Endothelial cell of umbilical vein (primary cell): ENCODE measurements around the gene PLEKHG3. TPM values are rescaled to one million over a fixed set of nuclear protein-coding genes. Genes with fewer than 3 reads are reported as not detected.

Experiments used
- BruUV-seq: library from RNA; stranded (reverse); fragments of 400-500 nt; replicated peaks from 2 replicates; lab custom pipeline; 2021; lab: Mats Ljungman, UMichigan
- CTCF ChIA-PET: fragments of 300-600, 350-600 bp; sonication (Branson Sonifier 250); formaldehyde crosslinking; loops from one replicate; lab custom pipeline; 2021; ENCODE audit warnings: antibody characterized with exemption, inconsistent platforms; lab: Charles Lee
- POLR2A ChIA-PET: fragments of 300-600, 350-600 bp; sonication (Branson Sonifier 250); formaldehyde crosslinking; loops from one replicate; lab custom pipeline; 2021; ENCODE audit warnings: antibody characterized with exemption, inconsistent platforms; lab: Charles Lee
- DNase-seq: peaks from one replicate; pipeline ENCODE4 v3.0.0-alpha.2; 2011; ENCODE audit warnings: low read depth, low spot score
- FAIRE-seq: peaks from 2 replicates; lab custom pipeline; 2011; peaks lifted over from hg19 to GRCh38; lab: Jason Lieb, UNC
- H2AFZ ChIP-seq: 2 replicates; pipeline ENCODE4 v1.6.0; 2012; ENCODE audit warnings: low read depth, low read length, control low read depth, inconsistent platforms
- H3K27ac ChIP-seq: 2 replicates; pipeline ENCODE4 v1.5.1; 2011; ENCODE audit warnings: low read depth, mild to moderate bottlenecking, control low read depth, low read length, moderate library complexity; ENCODE audit not compliant: insufficient read depth
- H3K27me3 ChIP-seq, 2 experiments: 2 replicates each; pipeline versions ENCODE4 v1.6.0 to v1.6.1; 2011; ENCODE audit warnings: low read length in 2 of 2, mixed read lengths in 1 of 2; ENCODE audit not compliant: control insufficient read depth in 2 of 2, insufficient read depth in 2 of 2
- H3K36me3 ChIP-seq, 2 experiments: 2 replicates in 1 of 2; 3 replicates in 1 of 2; pipeline ENCODE4 v1.5.1; 2011; ENCODE audit warnings: low read length in 2 of 2, mild to moderate bottlenecking in 1 of 2, moderate library complexity in 1 of 2; ENCODE audit not compliant: control insufficient read depth in 2 of 2, insufficient read depth in 2 of 2; ENCODE audit errors: extremely low read depth in 1 of 2
- H3K4me1 ChIP-seq: 3 replicates; pipeline ENCODE4 v1.5.1; 2011; ENCODE audit warnings: mild to moderate bottlenecking, low read length; ENCODE audit not compliant: control insufficient read depth, insufficient read depth; ENCODE audit errors: extremely low read depth
- H3K4me2 ChIP-seq: 2 replicates; pipeline ENCODE4 v1.6.1; 2011; ENCODE audit warnings: low read length, control low read depth, mixed read lengths; ENCODE audit not compliant: insufficient read depth
- H3K4me3 ChIP-seq, 3 experiments: fragments of 200-600 bp in 1 of 3; sonication (generic), shearing (Covaris generic) in 1 of 3; replicated peaks in 1 of 3; 2 replicates each; pipeline ENCODE4 v1.5.1; 2011 to 2016; ENCODE audit warnings: control low read depth in 3 of 3, low read length in 3 of 3, mild to moderate bottlenecking in 2 of 3, inconsistent platforms in 1 of 3, low read depth in 1 of 3, moderate library complexity in 1 of 3; ENCODE audit not compliant: insufficient read depth in 1 of 3
- H3K79me2 ChIP-seq: 2 replicates; pipeline ENCODE4 v1.6.0; 2012; ENCODE audit warnings: low read length, inconsistent platforms; ENCODE audit not compliant: control insufficient read depth, insufficient read depth
- H3K9ac ChIP-seq: replicated peaks from 2 replicates; pipeline ENCODE3; 2011; ENCODE audit warnings: low read length, control low read depth; ENCODE audit not compliant: insufficient read depth; ENCODE audit errors: extremely low read depth
- H3K9me1 ChIP-seq: replicated peaks from 3 replicates; pipeline ENCODE4 v1.6.0; 2011; ENCODE audit warnings: mild to moderate bottlenecking, low read length; ENCODE audit not compliant: control insufficient read depth, insufficient read depth; ENCODE audit errors: extremely low read depth
- H3K9me3 ChIP-seq: replicated peaks from 2 replicates; pipeline ENCODE4 v1.5.1; 2012; ENCODE audit warnings: low read length, inconsistent platforms; ENCODE audit not compliant: control insufficient read depth, insufficient read depth
- H4K20me1 ChIP-seq: replicated peaks from 2 replicates; pipeline ENCODE3; 2011; ENCODE audit warnings: mild to moderate bottlenecking, low read length; ENCODE audit not compliant: control insufficient read depth, insufficient read depth; ENCODE audit errors: extremely low read depth
- CTCF ChIP-seq, 2 donors: IDR thresholded peaks; 1 replicate in 1 of 2; 2 replicates in 1 of 2; pipeline ENCODE4 v1.5.1; 2011; ENCODE audit warnings: low read length in 2 of 2, mild to moderate bottlenecking in 2 of 2, moderate library complexity in 2 of 2, control low read depth in 1 of 2, inconsistent platforms in 1 of 2, low read depth in 1 of 2; ENCODE audit not compliant: insufficient read depth in 1 of 2; ENCODE audit errors: extremely low read depth in 1 of 2
- EZH2 ChIP-seq: IDR thresholded peaks from 2 replicates; pipeline ENCODE4 v1.6.1; 2012; ENCODE audit warnings: borderline replicate concordance, low read depth, mild to moderate bottlenecking, moderate library complexity, low read length, inconsistent platforms; ENCODE audit not compliant: severe bottlenecking
- GATA2 ChIP-seq: IDR thresholded peaks from 2 replicates; pipeline ENCODE4 v1.7.0; 2011; ENCODE audit warnings: low read depth, mild to moderate bottlenecking, moderate library complexity, mixed read lengths, low read length; ENCODE audit not compliant: insufficient read length, insufficient read depth
- JUN ChIP-seq: IDR thresholded peaks from 2 replicates; pipeline ENCODE4 v1.6.1; 2011; ENCODE audit warnings: borderline replicate concordance, low read depth; ENCODE audit not compliant: insufficient read length, insufficient read depth
- MAX ChIP-seq: IDR thresholded peaks from 2 replicates; pipeline ENCODE4 v1.6.1; 2011; ENCODE audit not compliant: insufficient read depth, insufficient read length
- MYC ChIP-seq: IDR thresholded peaks from one replicate; pipeline ENCODE4 v1.6.1; 2011; ENCODE audit warnings: mild to moderate bottlenecking, low read depth, low read length
- POLR2A ChIP-seq: IDR thresholded peaks from 2 replicates; pipeline ENCODE4 v1.6.1; 2012; ENCODE audit warnings: low read depth, mild to moderate bottlenecking, control low read depth, low read length
- POLR2AphosphoS5 ChIP-seq: IDR thresholded peaks from 2 replicates; pipeline ENCODE4 v1.6.1; 2012; ENCODE audit warnings: low read depth, mild to moderate bottlenecking, control low read depth, low read length, moderate library complexity; ENCODE audit not compliant: insufficient read depth
- dilution Hi-C: fragments of 300-500 bp; cut with MboI; formaldehyde crosslinking; loops from one replicate; pipeline ENCODE4 v1.15.0; 2019; ENCODE audit warnings: low sequenced_read_pairs; ENCODE audit not compliant: extremely low pct_ligation_motif_present
- intact Hi-C: fragments of 100-400 bp; cut with micrococcal nuclease; formaldehyde crosslinking; loops from one replicate; pipeline ENCODE4 v1.10.0; 2022
- polyA plus RNA-seq, 4 experiments: library from polyadenylated mRNA; depleted of rRNA in 3 of 4; stranded (reverse) in 3 of 4; unstranded in 1 of 4; fragments of >200 nt; gene quantifications; 2 replicates each; pipeline versions ENCODE4 v1.2.1 to v1.2.3, GENCODE V29; 2011 to 2012; ENCODE audit warnings: missing spikeins in 1 of 4
- total RNA-seq: library from RNA; stranded (reverse); gene quantifications from 2 replicates; pipeline ENCODE4 v1.2.3, GENCODE V29; 2021

Gene PLEKHG3
- total and polyA plus RNA-seq, 2 donors (not counting 3 experiments of a cell fraction or from before 2014, with no cell fraction given), result 6.6 to 8.0 TPM

- Histone ChIP-seq H3K4me3 (no peak overlapping the region), H3K27me3 (no peaks in the 10 kb centered on the region), H3K27ac (no peak overlapping the region), H3K9me1 (no peaks in the 10 kb centered on the region), H4K20me1 (no peaks in the 10 kb centered on the region), H3K36me3 (no peaks in the 10 kb centered on the region), H3K9ac (no peak overlapping the region), H3K9me3 (no peaks in the 10 kb centered on the region), H3K4me2 (no peak overlapping the region), H3K79me2 (no peaks in the 10 kb centered on the region), H2AFZ (no peak overlapping the region), H3K4me1 (peaks cover 16% of the 10 kb centered on the region)
- BruUV-seq, result no TSS peak
- DNase-seq, result no peak
- ChIA-PET CTCF (no interaction called here), POLR2A (no interaction called here)
- dilution Hi-C loops, result no loop called here
- TF ChIP-seq POLR2AphosphoS5, result no peak
- no peak for TF ChIP-seq GATA2
- no peak for TF ChIP-seq JUN
- no peak for TF ChIP-seq MAX
- TF ChIP-seq POLR2A, result no peak
- no peak for TF ChIP-seq MYC
- TF ChIP-seq CTCF (IDR thresholded peaks at IDR 0.05; ENCODE audit: extremely low read depth in 1 of 2, insufficient read depth in 1 of 2, low read depth in 1 of 2, low read length in 2 of 2), result no peak
- TF ChIP-seq EZH2, result no peak
- intact Hi-C loops, result no loop called here
- no peak for FAIRE-seq
Measured at GRCh38 chr14:64723691-64724577, 19.7 kb downstream of the PLEKHG3 start.
